SIG-M5 treated with dmso at 0.1 percent for 504 hours (cell line): ENCODE data around the gene PHACTR3.
"Not testable (repeated sequence)": the region's sequence is repeated elsewhere in the genome, so short reads cannot be mapped to it uniquely, and the experiment has no call there.

ENCODE experiments used
- DNase-seq: peaks from one replicate; lab custom pipeline; 2025; ENCODE audit not compliant: unreplicated experiment; lab: John Stamatoyannopoulos, UW

The PHACTR3 gene

DNA sequence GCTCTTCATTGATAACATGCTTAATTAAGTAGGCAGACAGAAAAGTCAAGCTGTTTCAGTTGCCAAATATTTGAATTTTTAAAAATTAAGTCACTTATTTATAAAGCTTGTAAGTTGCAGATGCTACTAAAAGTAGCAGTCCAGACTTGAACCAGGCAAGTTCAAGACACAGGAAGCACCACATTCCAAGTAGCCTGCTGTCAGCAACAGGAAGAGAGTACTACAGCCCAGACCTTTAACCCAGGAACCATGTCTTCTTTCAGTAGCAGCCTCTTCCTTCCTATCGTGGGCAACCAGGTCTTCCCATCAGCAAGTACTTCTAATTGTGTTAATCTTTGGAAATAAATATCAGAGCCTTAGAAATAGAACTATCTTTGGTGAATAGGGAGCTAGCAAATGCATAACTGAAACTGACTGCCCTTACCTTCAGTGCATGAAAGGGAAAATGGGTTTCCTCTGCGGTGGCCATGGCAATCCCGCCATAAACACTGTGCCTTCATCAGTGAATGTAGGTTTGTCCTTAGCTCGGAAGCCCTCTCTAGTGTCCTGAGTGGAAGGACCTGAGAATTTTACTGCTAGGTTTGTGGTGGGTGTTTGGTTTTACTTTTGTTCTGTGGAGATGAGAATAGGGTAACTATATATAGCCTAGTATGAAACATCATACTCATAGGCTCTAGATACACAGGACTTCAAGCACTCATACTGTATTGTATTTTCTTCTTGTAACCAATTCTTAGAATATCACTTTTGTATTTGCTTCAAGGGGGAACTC, 233.5 kb downstream of the PHACTR3 start:
- no peak for DNase-seq

DNA sequence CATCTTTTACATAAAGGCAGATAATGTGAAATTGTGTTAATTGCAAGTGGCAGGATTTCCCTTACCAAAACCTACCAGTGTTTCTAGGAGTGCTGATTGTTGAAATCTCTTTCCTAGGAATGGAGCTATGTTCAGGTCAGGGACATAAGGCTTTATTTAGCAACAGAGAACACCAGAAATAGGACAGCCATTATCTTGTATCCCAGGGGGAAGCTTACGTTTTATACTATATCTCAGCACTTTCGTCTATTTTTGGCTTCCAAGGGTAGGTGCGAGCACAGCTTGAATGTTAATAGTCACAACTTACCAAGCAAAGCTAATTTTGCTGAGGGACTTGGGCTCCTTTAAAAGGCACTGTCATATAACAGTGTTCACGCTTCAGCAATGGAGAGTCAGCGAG, 235.1 kb downstream of the PHACTR3 start:
- no peak for DNase-seq

DNA sequence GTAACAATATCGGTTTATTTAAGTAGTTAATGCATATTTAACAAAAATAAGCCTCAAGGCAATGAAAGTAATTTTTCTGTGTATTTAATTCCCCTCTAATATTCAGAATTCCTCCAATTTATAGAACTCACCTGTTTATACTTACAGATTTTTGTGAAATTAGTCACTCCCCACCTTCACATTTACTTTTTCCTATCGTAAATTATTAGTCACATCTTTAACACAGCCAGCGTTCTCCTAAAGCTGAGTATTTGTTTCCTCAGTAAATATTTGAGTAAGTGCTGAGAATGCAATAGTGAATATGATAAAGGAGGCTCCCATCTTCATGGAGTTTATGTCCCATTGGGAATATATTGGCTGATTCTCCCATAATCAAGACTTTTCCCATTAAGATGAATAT, 241.1 kb downstream of the PHACTR3 start:
- DNase-seq = no peak

DNA sequence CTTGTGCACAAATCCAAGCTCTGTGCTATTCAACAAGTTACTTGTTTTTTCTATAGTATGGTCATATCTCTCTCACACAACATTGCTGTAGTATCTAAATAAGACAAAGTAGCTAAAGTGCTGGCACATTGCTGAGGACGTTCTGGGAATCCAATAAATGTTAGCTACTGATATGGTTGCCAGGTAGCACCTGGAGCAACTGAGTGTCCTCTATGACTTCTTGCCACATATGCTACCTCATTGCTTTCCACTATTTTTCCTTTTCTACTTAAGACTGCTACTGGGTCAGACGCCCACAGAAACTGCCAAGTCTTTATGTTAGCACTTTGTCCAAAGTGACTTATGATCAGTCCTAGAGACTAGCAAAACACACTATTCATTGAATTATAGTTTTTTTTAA, 243.8 kb downstream of the PHACTR3 start:
- no peak for DNase-seq

DNA sequence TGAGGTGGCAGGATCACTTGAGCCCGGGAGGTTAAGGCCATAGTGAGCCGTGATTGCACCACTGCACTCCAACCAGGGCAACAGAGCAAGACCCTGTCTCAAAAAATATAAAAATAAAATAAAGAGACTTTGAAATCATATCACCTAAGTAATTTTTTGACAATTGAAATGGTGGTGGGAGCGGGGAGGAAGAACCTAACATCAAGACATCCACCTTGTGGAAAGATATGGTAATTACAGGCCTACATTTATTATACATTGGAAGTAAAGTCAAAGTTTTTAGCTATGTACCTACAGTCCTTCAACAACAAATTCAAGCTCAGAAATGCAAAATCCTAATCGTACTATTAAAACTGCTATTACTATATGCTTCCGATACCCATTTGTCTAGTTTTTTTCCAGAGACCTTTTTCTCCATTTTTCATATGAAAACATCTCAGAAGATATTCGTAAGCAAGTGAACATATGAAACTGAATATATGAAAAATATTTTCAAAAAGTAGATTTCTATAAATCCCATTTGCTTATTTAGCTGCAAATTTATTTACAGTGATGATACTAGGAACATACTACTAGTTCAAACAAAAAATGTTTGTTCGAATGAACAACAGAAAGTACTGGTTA, 245.8 kb downstream of the PHACTR3 start:
- peak; percentile 59 for DNase-seq

DNA sequence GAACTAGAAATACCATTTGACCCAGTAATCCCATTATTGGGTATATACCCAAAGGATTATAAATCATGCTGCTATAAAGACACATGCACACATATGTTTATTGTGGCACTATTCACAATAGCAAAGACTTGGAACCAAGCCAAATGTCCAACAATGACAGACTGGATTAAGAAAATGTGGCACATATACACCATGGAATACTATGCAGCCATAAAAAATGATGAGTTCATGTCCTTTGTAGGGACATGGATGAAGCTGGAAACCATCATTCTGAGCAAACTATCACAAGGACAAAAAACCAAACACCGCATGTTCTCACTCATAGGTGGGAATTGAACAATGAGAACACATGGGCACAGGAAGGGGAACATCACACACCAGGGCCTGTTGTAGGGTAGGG, 252.2 kb downstream of the PHACTR3 start:
- not testable (repeated sequence) for DNase-seq

DNA sequence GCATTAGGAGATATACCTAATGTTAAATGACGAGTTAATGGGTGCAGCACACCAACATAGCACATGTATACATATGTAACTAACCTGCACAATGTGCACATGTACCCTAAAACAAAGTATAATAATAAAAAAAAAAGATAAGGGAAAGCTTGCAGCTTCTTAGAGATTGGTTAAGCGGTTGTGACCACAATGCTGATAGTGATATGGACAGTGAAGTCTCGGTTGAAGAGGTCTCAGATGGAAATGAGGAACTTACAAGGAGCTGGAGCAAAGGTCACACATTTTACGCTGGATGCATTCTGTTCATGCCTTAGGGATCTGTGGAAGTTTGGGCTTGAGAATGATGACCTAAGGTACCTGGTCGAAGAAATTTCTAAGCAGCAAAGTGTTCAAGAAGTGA, 252.6 kb downstream of the PHACTR3 start:
- DNase-seq = not testable (repeated sequence)

DNA sequence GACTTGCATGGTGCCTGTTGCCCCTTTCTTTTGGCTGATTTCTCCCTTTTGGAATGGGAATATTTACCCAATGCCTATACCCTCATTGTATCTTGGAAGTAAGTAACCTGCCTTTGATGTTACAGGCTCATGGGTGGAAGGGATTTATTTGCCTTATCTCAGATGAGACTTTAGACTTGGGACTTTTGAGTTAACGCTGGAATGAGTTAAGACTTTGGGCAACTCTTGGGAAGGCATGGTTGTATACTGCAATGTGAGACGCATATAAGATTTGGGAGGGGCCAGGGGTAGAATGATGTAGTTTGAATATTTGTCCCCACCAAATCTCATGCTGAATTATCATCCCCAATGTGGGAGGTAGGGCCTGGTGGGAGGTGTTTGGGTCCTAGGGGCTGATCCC, 253.6 kb downstream of the PHACTR3 start:
- no peak for DNase-seq

DNA sequence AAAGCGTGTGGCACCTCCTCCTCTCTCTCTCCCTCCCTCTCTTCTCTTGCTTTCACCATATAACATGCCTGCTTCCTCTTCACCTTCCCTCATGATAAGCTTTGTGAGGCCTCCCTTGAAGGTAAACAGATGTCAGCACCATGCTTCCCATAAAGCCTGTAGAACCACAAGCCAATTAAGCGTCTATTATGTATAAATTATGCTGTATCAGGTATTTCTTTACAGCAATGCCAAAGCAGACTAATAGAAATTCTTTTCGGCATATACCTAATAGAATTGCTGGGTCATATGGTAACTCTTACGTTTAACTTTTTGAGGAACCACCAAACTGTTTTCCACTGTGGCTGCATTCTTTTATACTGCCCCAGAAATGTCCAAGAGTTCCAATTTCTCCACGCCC, 254.1 kb downstream of the PHACTR3 start:
- no peak for DNase-seq

DNA sequence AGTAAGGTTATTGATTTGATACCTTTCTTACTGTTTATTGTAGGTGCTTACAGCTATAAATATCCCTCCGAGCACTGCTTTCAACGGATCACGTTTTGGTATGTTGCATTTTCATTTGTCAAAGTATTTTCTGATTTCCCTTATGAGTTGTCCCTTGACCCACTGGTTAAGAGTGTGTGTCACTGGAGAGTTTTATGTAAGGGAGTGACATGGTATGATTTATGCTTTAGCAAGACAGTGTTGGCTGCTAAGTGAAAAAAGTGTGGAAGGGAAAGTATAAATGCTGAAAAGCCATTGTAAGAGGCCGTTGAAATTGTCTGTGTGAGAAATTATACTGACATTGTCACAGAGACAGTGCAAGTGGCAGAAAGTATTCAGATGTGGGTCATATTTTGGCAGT, 257.1 kb downstream of the PHACTR3 start:
- no peak for DNase-seq

DNA sequence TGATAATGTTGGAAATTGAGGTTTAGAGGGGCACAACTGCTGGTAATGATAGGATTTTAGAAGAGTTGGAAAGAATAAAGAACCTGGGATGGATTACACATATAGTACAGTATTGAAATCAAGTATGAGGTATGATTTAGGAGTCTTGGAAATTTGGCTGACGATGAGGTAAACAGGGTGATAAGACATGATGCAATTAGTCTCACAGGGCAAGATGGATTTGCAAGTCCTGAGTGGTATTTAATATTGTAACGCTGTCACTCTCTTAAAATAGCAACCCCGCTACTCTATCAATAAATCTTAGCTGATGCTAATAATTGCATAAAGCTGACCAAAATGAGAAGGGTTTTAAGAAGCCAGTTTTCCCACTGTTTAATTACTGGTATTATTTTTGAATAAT, 258.7 kb downstream of the PHACTR3 start:
- DNase-seq = no peak

DNA sequence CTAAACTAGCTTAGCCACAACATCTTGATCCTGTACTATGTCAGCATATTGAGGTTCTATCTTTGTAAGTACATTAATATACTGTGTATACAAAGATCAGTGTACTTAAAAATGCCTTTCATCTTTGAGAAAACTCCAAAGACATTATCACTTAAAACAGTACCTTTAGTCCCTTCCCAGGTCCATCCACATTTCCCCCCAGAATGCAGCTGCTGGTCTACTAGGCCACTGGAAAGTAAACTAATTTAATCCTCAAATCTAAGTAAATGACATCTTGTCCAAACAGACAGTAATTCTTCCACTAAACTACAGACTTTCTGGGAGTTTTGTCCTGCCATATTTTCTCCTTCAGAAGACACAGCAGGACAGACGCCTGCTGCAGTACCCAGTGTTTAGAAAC, 260.4 kb downstream of the PHACTR3 start:
- no peak for DNase-seq

DNA sequence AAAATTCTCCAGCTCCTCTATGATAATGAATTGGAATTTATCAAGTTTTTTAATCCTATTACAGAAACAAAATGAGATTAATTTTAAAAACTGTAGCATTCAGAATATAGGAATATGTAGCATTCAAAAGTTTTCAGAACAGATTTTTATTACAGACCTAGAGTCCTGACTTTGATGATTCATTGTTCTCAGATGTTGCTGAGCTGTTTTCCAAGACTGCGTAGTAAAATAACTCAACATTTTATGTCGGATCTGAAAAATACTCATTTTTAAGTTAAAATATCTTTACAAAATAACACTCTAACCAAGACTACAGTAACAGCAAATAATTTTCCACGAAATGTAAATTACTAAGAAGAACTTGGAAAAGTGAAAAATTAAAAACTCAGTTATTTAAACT, 262.0 kb downstream of the PHACTR3 start:
- no peak for DNase-seq

DNA sequence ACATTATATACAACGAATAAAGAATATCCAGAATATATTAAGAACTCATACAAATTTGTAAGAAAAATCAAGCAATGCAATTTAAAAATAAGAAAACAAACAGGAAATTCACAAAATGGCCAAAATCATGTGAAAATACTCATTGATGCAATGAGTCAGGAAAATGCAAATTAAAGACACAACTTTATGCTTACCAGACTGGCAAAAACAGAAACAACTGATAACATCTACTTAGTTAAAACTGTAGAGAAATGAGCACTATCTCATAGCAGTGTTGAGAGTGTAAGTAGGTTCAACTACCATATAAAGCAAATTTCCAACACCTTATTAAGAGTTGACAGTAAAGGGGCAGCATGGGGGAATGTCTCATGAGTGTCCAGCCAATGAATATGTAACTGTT, 266.8 kb downstream of the PHACTR3 start:
- no peak for DNase-seq

DNA sequence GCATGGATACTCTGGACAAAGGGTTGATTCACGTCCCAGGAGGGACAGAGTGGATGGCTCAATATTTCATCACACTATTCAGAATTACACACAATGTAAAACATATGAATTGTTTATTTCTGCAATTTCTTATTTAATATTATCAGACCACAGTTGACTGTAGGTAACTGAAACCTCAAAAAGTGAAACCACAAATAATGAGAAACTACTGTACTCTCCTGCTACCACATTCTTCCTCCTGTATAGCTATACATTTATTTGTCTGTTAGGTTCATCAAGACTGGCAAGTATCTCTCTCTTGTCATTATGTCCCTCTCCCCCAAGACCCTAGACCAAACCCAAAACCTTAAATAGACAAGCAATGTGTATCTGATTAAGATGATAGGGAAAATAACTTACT, 269.1 kb downstream of the PHACTR3 start:
- DNase-seq = no peak

DNA sequence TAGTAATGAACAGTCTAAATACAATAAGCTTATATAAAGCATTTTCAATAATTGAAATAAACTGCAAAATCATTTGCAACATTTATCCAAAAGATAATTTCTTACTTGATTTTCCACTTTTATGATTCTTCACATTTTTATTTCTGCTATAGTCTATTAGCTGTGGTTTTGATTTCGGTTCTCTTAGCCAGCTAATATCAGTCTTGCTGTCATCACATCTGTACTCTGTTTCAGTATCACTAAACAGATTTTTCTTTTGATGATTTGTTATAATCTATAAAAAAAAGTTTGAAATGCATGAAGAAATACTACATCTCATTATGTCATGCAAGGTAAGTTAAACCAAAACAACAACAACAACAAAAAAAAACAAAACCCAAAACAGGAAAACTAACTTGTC, 275.9 kb downstream of the PHACTR3 start:
- DNase-seq = no peak

DNA sequence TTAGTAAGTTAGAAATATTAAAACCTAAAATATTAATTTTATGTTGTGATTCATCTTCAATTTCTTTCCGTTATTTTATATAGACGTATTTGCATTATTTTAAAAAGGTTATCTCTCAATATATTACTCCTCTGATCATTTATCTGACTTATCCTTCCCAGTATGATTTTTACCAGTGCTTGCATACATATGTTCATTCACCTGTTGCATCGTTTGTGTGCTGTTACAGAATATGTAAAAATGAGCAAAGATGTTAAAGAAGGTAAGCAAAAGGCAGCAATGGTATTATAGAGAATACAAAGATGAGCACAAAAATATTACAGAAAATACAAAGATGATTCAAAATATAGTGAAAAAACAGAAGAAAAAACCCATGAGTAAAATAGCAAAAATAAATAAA, 280.2 kb downstream of the PHACTR3 start:
- DNase-seq = no peak

DNA sequence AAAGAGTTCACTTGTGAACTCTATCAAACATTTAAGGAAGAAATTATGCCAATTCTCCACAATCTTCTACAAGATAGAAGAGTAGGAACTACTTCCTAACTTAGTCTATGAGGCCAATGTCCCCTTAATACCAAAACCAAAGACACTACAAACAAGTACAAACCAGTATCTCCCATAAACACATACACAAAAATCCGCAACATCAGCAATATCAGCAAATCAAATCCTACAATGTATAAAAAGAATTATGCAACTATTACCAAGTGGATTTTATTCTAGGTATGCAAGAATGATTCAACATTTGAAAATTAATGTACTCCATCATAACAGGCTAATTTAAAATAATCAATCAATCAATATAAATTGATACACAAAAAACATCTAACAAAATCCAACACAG, 283.7 kb downstream of the PHACTR3 start:
- no peak for DNase-seq

DNA sequence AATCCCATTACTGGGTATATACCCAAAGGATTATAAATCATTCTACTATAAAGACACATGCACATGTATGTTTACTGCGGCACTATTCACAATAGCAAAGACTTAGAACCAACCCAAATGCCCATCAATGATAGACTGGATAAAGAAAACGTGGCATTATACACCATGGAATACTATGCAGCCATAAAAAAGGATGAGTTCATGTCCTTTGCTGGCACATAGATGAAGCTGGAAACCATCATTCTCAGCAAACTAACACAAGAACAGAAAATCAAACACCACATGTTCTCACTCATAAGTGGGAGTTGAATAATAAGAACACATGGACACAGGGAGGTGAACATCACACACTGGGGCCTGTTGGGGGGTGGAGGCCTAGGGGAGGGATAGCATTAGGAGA, 285.7 kb downstream of the PHACTR3 start:
- not testable (repeated sequence) for DNase-seq

DNA sequence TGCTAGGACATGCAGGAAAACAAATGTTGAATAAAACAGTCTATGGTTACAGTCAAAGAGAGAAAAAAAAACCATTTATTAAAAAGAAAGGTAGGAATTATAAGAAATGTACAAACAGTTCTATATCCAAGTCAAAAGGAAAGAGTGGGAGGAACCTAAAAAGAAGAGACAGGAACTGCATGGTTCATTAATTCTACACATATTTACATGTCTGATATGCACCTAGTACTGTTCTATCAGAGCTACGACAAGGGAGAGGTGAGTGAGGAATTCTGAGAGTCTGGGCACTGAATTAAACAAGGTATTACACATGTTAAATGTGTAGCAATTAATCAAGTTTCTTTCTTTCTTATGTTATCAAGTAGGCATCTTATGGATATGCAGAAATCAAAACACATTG, 287.2 kb downstream of the PHACTR3 start:
- DNase-seq = no peak

DNA sequence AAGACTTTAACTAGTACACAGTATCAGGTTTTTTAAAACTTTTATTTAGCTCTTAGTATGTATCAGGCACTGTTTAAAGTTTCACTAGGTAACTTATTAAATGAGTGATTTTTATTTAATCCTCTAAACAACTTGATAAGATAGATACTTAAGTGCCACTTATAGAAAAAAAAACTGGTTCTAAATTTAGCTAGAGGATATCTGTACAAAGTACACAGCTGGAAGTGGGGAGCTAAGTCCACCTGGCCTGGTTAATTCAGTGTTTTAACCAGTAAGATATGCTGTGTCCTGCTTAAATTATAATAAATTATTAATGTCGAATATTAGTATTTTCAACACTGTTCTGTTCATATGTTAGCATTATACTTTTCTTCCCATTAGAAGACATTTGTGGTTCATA, 291.6 kb downstream of the PHACTR3 start:
- no peak for DNase-seq
